ENCODE measurements around the gene H2BK1.

DNA sequence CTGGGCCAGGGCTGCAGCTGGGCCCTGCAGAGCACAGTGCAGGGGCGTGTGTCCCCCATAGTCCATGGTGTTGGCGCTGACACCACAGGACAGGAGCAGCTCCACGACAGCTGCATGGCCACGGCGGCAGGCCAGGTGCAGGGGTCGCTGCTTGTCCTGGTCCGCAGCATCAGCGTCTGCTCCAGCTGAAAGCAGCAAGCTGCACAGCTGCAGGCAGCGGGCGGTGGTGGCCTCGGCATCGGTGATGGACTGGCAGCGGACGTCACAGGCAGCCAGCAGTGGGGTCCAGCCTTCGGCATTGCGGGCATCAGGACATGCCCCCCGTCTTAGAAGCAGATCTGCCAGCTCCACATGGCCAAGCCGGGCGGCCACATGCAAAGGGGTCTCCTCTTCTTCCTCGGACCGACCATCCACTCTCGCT is 29.3 kb downstream of the H2BK1 start:
- TF ChIP-seq POLR2A (IDR thresholded peaks at IDR 0.05) = no peak
- TF ChIP-seq POLR2AphosphoS5 (IDR thresholded peaks at IDR 0.05) = no peak

All from upper lobe of left lung (tissue), 4 donors.